NCI-H2227 treated with DMSO at 0.1 percent for 48 hours (cell line): ENCODE measurements around the gene SYNE2.
"Not testable (repeated sequence)": the region's sequence is repeated elsewhere in the genome, so short reads cannot be mapped to it uniquely, and the experiment has no call there.

Experiments used
- DNase-seq: peaks from one replicate; lab custom pipeline; 2025; lab: John Stamatoyannopoulos, UW

SYNE2 gene

DNA sequence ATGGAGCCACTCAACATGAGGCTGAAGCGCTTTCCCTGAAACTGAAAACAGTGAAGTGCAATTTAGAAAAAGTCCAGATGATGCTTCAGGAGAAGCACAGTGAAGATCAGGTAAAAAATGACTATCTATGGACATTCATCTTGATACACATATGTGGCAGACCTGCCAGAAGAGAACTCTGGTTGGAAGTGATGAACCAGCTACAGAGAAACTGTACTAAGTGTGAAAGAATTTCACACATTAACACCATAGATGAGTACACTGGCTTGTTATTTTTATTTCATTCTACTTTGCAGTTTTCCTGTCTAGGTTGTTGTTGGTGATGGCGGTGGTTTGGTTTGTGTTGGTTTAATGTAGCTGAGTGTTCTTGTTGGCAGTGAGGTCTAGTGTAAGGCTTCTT lies 266.7 kb downstream of the SYNE2 start:
- no peak for DNase-seq

DNA sequence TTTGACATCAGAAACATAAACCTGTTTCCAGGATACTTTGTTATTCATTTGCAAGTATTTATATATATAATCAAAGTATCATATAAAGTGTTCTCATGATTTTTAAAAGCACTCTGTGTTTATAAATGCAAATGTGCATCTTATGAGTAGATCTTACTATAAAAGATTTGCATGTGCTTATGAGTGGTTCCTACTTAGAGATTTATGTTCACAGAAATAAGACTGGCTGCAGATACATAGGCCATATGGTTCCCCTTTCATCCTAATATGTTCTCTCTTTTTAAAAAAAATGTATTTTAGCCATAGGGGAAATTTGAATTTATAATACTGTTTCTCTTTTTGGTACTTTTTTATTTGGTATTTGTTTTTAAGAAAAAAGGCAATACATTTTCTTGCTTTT lies 267.2 kb downstream of the SYNE2 start:
- DNase-seq: no peak

DNA sequence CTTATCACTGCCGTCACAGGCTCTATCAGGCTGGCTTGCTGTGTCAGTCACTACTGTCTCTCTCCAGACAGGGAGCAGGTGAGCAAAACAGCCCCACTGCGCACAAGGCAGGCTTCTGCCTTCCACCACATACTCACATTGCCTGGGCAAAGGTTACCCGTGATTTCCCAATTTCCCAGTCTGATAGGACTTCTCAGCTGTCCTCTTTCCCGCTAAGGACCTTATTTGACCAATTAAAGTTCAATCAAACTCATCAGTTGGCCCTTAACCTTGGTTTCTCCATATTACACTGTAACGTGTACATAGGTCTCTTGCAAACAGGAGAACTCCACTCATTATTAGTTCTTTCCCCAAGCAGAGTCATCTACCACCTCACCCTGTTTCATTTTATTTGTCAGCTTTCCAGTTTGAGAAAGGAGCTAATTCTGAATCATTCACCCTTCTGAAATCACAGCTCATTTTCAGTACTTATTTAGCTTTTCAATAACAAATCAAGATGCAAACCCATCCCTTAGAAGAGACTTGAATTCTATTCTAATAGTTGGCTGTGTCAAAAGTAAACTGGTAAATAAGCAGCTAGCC lies 270.5 kb downstream of the SYNE2 start:
- no peak for DNase-seq

DNA sequence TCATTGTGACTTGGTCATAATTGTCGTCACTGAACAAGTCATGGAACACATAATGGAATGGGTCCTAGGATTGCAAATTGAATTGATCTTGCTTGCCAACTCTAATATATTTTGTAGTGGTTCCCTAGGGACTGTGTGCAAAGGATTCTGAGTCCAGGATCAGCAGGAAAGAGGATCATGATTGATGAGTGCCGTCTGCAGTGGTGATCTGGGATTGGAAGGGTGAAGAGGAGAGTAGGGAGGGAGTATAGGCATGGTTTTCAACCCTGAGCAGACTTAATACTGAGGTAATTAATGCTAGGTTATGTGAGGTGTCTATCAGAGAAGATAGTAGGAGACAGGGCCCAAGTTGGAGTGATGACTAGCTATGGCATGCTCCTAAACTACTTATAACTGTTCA lies 272.5 kb downstream of the SYNE2 start:
- no peak for DNase-seq

DNA sequence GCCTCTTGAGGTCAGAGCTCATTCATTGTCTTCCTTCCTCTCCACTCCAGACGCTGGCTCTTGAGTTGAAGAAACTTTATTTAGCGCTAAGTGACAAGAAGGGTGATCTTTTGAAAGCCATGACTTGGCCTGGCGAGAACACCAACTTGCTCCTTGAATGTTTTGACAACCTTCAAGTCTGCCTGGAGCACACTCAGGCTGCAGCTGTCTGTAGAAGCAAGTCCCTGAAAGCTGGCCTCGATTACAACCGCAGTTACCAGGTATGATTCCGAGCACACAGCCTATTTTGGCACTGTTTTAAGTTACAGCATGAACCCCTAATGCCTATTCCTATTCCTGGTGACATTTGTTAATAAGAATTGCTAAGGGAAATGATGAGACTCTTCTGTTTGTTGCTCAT lies 273.7 kb downstream of the SYNE2 start:
- no peak for DNase-seq

DNA sequence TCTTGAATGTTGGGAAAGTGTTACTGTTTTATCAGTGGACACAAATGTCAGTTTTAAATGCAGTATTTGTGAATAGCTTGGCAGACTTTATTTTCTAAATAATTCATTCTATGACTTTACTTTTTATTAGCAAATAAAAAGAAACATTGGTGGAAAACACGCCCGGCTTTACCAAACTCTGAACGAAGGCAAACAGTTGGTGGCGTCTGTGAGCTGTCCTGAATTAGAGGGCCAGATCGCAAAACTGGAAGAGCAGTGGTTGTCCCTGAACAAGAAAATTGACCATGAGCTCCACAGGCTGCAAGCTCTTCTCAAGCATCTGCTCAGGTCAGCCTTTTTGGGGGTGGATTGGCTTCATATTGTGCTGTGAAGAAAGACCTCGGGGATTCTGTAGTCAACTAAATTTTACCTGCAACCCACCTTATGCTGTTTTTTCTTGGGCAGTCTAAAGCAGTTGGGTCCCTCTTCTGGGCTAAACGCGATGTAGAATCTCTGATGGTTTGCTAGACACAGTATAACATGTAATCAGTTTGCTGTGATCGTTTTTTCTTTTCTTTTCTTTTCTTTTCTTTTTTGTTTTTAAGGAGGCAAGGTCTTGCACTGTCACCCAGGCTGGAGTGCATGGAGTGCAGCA lies 285.0 kb downstream of the SYNE2 start:
- DNase-seq: no peak

DNA sequence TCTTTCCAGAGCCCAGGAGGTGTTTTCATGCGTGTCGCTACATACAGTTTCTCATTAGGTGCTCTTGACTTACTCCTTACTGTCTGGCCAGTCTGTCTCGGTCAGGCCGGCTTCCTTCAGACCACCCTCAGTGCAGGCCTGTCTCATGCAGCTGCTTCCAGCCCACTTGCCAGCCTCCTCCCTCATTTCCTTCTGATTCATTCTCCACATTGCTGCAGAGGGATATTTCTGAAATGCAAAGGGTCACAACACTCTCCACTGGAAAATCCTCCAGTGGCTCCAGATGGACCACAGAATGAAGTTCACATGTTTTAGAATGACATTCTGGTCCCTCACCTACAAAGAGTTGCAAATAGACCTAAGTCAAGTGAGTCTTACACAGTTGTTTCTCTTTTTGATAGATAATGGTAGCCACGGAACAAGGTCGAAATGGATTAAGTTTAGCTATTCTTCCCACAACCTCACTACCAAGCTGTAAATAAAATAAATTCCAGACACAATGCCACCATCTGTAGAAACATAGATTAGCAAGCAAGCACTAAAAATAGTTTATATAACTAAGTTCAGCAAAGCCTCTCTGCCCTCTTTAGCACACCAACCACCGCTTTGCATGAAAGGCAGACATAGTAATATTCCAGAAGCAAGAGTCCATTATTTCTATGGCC lies 294.5 kb downstream of the SYNE2 start:
- no peak for DNase-seq

DNA sequence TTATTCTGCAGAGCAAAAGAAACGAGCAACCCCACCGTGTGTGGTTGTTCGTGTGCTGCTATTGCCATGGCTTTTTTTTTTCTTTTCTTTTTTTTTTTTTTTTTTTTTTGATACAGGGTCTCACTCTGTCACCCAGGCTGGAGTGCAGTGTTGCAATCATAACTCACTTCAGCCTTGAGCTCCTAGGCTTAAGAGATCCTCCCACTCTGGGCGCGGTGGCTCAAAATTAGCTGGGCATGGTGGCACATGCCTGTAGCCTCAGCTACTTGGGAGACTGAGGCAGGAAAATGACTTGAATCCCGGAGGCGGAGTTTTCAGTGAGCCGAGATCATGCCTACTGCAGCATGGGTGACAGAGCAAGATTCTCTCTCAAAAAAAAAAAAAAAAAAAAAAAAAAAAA lies 297.1 kb downstream of the SYNE2 start:
- no peak for DNase-seq

DNA sequence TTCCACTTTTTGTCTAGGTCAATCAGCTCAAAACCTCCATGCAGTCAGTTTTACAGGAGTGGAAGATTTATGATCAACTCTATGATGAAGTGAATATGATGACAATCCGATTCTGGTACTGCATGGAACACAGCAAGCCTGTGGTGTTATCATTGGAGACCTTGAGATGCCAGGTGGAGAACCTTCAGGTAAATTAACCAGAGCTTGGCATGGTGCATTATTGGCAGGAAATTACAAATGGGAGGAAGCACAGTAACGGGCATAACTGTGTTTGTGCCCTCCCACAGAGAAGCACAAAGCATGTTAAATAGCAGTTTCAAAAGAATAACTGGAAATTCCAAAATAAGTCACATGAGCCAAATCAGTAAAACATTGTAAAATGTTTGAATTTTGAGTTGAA lies 305.8 kb downstream of the SYNE2 start:
- no peak for DNase-seq

DNA sequence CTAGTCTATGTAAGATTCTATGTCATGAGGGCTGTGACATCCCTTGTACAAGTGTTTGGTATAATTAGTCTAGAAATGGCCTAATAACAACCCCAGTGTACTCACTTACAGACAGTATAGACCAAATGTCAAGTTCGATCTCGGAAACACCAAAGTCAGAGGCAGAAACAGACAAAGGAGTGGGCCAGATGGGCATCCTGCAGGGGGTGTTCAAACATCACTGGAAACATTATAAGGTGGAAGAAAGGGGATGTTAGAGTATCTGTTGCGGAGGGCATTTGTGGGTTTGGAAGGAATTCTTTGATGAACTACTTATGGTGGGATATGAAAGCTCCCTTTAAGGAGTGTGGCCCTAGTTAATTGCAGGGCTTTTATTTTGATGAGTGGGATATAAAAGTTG lies 306.8 kb downstream of the SYNE2 start:
- DNase-seq: no peak

DNA sequence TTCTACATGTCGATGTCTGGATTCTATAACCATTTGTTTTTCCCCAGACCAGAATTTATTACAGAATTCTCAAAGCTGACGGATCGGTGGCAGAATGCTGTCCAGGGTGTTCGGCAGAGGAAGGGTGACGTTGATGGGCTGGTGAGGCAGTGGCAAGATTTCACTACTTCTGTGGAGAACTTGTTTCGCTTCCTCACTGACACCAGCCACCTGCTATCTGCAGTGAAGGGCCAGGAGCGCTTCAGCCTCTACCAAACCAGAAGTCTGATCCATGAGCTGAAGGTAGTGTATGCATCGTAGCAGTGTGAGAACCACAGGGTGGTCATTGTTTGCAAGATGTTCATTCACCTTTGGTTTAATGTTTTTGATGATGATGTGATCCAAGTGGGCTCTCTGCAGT lies 317.4 kb downstream of the SYNE2 start:
- DNase-seq: no peak

DNA sequence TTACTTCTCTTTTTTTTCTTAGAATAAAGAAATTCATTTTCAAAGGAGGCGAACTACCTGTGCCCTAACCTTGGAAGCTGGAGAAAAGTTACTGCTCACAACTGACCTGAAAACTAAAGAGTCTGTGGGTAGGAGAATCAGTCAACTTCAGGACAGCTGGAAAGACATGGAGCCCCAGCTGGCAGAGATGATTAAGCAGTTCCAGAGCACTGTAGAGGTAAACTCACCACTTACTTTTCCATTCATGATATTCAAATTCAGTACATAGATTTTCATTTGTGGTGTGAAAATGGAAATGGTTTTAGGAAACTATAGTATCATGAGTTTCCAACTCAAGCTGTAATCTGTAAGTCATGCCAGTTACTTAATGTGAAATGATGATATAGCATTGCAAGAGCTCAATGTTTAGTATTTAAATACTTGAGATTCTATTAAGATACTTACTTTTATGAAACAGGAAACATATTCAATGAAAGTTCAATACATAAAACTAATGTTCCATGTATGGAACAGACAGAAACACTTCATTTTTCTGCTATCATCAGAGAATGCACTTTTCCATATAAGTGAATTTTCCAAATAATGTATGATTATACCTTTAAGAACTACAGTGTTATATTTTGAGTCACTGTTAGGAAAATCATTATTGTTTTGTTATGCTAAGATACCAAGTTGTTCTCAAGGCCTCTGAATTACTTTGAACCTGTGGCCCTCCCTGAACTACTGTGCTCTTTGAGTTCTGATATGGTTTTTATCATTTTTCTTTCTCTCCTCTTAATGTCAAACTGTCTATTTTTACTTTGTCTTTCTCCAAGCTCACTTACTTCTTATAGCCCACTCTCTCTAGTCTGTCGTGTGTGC lies 322.3 kb downstream of the SYNE2 start:
- no peak for DNase-seq

DNA sequence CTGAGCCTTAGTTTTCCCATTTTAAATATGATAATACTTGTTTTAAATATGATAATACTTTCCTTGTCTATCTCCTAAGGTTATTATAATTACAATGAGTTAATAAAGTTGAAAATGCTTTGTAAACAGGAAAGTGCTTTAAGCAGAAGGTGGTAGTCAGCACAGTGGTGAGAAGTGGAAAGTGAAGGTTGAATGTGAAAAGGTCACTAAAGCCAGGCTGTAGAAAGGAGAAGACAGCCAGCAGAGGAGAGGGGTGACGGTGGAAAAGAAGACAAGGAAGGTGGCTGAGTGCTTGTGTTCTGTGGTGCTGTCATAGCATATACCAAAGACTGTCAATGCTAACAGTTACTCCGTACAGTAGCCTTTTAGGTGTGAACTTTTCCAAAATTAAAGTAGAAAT lies 323.5 kb downstream of the SYNE2 start:
- no peak for DNase-seq

DNA sequence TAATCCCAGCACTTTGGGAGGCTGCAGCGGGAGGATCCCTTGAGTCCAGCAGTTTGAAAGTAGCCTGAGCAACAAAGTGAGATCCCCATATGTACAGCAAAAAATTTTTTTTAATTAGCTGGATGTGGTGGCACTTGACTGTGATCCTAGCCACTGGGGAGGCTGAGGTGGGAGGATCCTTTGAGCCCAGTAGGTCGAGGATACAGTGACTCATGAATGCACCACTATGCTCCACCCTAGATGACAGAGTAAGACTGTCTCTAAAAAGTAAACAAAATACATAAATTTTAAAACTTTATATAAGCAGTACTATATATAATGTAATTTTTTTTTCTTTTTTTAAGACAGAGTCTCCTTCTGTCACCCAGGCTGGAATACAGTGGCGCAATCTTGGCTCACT lies 326.0 kb downstream of the SYNE2 start:
- DNase-seq: no peak

DNA sequence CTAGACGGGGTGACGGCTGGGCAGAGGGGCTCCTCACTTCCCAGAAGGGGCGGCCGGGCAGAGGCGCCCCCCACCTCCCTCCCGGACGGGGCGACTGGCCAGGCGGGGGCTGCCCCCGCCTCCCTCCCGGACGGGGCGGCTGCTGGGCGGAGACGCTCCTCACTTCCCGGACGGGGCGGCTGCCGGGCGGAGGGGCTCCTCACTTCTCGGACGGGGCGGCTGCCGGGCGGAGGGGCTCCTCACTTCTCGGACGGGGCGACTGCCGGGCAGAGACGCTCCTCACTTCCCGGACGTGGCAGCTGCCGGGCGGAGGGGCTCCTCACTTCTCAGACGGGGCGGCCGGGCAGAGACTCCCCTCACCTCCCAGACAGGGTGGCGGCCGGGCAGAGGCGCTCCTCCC lies 330.1 kb downstream of the SYNE2 start:
- DNase-seq: not testable (repeated sequence)

DNA sequence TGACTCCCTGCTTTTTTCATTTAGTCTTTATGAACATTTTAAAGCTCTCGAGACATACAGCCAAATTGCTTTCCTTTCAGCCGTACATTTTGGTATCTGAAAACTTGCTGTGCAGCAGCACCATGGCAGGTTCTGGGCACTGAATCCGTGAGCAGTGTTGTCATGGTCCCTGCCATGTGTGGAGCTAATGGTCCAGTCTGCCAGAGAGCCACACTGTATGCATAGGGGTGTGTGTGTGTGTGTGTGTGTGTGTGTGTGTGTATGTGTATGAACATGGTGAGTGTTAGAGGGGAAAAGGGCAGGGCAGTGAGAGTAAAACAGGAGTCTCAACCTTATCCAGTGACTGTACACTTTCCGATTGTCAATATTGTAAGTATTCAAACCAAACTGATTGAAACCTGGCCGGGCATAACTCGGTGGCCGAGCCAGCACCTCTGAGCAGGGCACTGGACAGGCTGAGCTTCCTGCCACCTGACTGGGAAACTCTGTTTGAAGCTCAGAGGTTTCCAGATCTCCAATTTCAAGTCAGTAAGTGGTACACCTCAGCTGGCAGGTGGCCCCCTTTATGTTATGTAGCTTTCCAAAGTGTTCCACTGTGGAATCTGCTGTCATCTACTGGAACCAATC lies 331.4 kb downstream of the SYNE2 start:
- no peak for DNase-seq

DNA sequence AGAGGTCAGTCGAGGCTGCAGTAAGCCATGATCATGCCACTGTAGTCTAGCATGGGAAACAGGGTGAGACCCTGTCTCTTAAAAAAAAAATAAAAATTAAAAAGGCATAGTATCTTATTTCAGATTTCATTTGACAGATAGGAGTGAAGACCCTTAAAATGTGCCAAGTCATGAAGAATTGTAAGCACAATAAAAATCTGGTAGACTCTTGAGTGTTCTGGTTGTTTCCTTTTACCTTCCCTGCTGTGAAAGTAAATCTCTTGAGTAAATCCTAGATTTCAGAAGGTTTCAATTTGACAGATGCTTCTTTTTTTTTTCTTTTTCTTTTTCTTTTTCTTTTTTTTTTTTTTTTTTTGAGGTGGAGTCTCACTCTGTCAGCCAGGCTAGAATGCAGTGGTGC lies 332.4 kb downstream of the SYNE2 start:
- no peak for DNase-seq

DNA sequence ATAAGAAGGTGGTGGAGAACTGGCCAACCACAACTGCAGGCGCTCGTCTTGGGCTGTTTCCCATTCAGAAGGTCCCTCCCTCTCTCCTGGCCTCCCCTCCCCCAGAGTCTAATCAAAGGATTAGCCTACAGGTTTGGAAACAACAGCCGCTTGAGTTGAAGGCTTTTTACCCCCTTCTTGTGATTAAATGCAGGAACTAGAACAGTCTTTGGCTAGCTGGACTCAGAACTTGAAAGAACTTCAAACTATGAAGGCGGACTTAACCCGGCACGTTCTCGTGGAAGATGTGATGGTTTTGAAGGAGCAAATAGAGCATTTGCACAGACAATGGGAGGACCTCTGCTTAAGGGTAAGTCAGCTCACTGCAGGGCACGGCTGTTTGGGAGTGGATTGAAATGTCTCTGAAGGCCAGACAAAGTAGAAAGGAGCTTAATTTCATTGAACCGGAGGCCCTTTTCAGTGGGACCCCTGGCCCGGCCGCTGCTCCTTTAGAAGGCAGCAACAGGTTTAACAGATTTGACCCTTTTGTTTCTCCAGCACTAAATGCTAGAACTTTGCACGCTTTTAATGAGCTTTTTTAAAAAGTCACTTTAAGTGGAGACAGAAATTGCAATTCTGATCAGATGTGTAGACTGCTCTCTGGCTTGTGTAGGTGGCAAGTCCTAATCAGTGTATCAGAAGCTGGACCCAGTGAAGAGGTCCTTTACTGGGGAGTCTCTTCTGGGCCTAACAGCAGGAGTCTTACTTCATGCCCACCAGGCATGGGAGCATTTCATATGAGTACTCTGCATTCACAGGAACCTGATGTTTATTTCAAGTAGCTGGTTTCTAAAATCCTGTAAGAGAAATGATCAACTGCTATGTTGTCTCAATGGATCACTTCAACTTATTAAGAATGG lies 333.7 kb downstream of the SYNE2 start:
- no peak for DNase-seq

DNA sequence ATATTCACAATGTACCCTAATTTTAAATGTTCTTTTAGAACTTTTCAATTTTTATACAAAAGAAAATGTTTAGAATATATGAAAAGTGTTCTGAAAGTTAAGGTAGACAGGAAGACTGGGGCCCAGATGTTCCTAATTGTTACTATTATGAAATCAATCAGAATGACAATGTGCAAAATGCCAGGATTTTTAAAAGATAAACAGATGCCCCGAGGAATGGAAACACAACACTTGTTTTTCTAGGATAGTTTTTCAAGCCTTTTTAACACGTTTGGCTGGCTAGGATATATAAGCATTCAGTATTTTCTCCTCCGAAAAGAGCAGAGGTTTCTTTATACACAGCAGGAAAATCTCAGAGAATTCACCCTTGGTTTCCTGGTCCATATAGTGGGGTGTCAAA lies 334.5 kb downstream of the SYNE2 start:
- no peak for DNase-seq

DNA sequence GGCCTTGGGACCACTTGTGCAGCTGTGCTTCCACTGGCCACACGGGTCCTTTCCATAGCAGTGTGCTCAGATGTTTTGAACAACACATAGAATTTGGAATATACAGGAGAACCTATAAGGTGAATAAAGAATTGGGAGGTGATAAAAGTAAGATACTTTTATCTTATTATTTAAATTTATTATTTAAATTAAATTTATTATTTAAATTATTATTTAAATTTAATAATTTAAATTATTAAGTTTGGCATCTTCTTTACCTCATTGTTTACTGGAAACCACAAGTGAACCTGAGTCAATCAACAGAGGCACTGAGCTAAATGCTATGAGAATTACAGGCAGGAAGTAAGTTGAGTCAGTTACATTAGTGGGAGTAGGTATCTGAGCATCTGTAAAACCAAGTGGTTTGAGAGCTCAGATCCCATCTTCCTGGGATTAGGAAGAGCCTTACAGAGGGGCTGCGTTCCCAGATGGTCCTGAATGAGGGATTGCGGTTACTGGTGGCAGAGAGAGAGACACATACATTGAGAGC lies 338.2 kb downstream of the SYNE2 start:
- DNase-seq: no peak

DNA sequence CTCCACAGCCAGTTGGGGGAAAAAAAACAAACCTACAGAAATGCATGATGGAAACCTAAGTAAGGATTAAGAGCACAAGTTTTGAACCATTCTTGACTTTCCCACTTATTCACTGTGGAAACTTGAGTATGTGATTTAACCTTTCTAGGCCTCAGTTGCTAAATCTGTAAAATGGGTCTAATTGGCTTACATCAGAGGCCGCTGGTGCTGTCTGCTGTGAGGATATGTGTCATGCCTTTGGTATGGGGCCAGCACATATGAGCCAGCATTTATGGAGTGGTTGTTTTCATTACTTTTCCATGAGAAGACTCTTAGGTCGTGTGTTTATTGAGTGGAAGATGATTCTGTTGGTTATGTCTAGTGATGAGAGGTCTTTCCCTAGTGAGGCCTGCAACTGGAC lies 339.0 kb downstream of the SYNE2 start:
- DNase-seq: no peak
